SU-DHL-6 (cell line): Measurements from ENCODE around the gene MED31.

Experiments used
- H2AFZ ChIP-seq: fragments of 200-600 bp; sonication (generic); 2 replicates; pipeline ENCODE4 v1.6.1; 2014; ENCODE audit warnings: low read depth, mild to moderate bottlenecking, moderate library complexity, mixed read lengths, antibody characterized with exemption, low read length; ENCODE audit not compliant: severe bottlenecking
- H3F3A ChIP-seq: fragments of 200-600 bp; shearing (Covaris generic); 2 replicates; pipeline ENCODE4 v1.6.0; 2016; ENCODE audit warnings: antibody characterized with exemption, mild to moderate bottlenecking; ENCODE audit not compliant: insufficient read depth
- H3K27ac ChIP-seq: fragments of 200-600 bp; sonication (generic); 2 replicates; pipeline ENCODE4 v1.5.1; 2016; ENCODE audit warnings: low read depth, mild to moderate bottlenecking, low read length, moderate library complexity, mixed read lengths
- H3K27me3 ChIP-seq: fragments of 200-600 bp; sonication (generic), shearing (Covaris generic); 2 replicates; pipeline ENCODE4 v1.6.0; 2014; ENCODE audit warnings: mild to moderate bottlenecking, low read length
- H3K36me3 ChIP-seq: fragments of 200-600 bp; sonication (generic); 2 replicates; pipeline ENCODE4 v1.6.1; 2014; ENCODE audit warnings: mild to moderate bottlenecking, low read length, mixed read lengths
- H3K4me2 ChIP-seq: fragments of 300-600, 200-600 bp; shearing (Covaris generic), sonication (generic); 2 replicates; pipeline ENCODE4 v1.6.0; 2014; ENCODE audit warnings: low read length, low read depth, mild to moderate bottlenecking; ENCODE audit not compliant: poor library complexity, severe bottlenecking
- H3K4me3 ChIP-seq: fragments of 200-600 bp; sonication (generic); 2 replicates; pipeline ENCODE4 v1.5.1; 2014; ENCODE audit warnings: antibody characterized with exemption, low read length, mild to moderate bottlenecking, mixed read lengths; ENCODE audit not compliant: insufficient read depth, poor library complexity, severe bottlenecking
- H3K79me2 ChIP-seq: fragments of 200-600 bp; sonication (generic); 2 replicates; pipeline ENCODE4 v1.6.1; 2014; ENCODE audit warnings: mild to moderate bottlenecking, low read length, moderate library complexity; ENCODE audit not compliant: insufficient read depth
- H3K9ac ChIP-seq: fragments of 200-600 bp; sonication (generic); 2 replicates; pipeline ENCODE4 v1.7.0; 2014; ENCODE audit warnings: mild to moderate bottlenecking, low read length
- H3K9me2 ChIP-seq: fragments of 200-600 bp; sonication (generic); replicated peaks from 2 replicates; pipeline ENCODE4 v1.6.1; 2014; ENCODE audit warnings: low read length; ENCODE audit not compliant: insufficient read depth
- H3K9me3 ChIP-seq: fragments of 200-600 bp; sonication (generic); 2 replicates; pipeline ENCODE4 v1.6.1; 2014; ENCODE audit warnings: low read length, mixed read lengths; ENCODE audit not compliant: insufficient read depth
- H4K20me1 ChIP-seq: fragments of 200-600 bp; sonication (generic); 2 replicates; pipeline ENCODE4 v1.6.1; 2014; ENCODE audit warnings: low read depth, mild to moderate bottlenecking, antibody characterized with exemption, low read length, moderate library complexity, mixed read lengths
- CTCF ChIP-seq: fragments of 200-600 bp; sonication (generic); IDR thresholded peaks from one replicate; pipeline ENCODE4 v1.5.1; 2017; ENCODE audit warnings: antibody characterized with exemption, mild to moderate bottlenecking, low read length, moderate library complexity; ENCODE audit not compliant: insufficient read depth, poor library complexity, severe bottlenecking
- EZH2phosphoT487 ChIP-seq: fragments of 200-600 bp; sonication (generic), shearing (Covaris generic); conservative IDR thresholded peaks from 2 replicates; pipeline ENCODE4 v1.6.1; 2018; ENCODE audit warnings: mild to moderate bottlenecking, antibody characterized with exemption, low read length, moderate library complexity, mixed read lengths

MED31 gene

GRCh38 chr17:6674586-6674985, 23.2 kb upstream of the MED31 start:
- no peaks in the 10 kb centered on the region for H3K9me2 ChIP-seq
- no peaks in the 10 kb centered on the region for H3F3A ChIP-seq
- no peaks in the 10 kb centered on the region for H4K20me1 ChIP-seq
- H3K79me2 ChIP-seq, result no peaks in the 10 kb centered on the region
- no peaks in the 10 kb centered on the region for H3K36me3 ChIP-seq
- no peak overlapping the region for H3K4me3 ChIP-seq
- no peaks in the 10 kb centered on the region for H3K27me3 ChIP-seq
- H3K9me3 ChIP-seq, result no peaks in the 10 kb centered on the region
- H3K4me2 ChIP-seq, result no peak overlapping the region
- no peak overlapping the region for H2AFZ ChIP-seq
- no peak overlapping the region for H3K27ac ChIP-seq
- TF ChIP-seq CTCF, result no peak
- TF ChIP-seq EZH2phosphoT487, result no peak
- H3K9ac ChIP-seq, result no peak overlapping the region

GRCh38 chr17:6671431-6671830, 20.0 kb upstream of the MED31 start:
- no peaks in the 10 kb centered on the region for H3K79me2 ChIP-seq
- H3K36me3 ChIP-seq, result no peaks in the 10 kb centered on the region
- no peak overlapping the region for H3K4me3 ChIP-seq
- no peak overlapping the region for H2AFZ ChIP-seq
- H3K9me2 ChIP-seq, result no peaks in the 10 kb centered on the region
- H4K20me1 ChIP-seq, result no peaks in the 10 kb centered on the region
- H3K9me3 ChIP-seq, result no peaks in the 10 kb centered on the region
- no peak overlapping the region for H3K27ac ChIP-seq
- H3K9ac ChIP-seq, result no peak overlapping the region
- H3K27me3 ChIP-seq, result no peaks in the 10 kb centered on the region
- no peak overlapping the region for H3K4me2 ChIP-seq
- TF ChIP-seq EZH2phosphoT487 (no peak), CTCF (no peak)
- no peaks in the 10 kb centered on the region for H3F3A ChIP-seq

- Histone ChIP-seq H3K36me3 (no peaks in the 10 kb centered on the region), H3K79me2 (no peaks in the 10 kb centered on the region), H3F3A (no peaks in the 10 kb centered on the region), H3K27ac (no peak overlapping the region), H3K27me3 (no peaks in the 10 kb centered on the region), H3K9me3 (no peaks in the 10 kb centered on the region), H3K9me2 (no peaks in the 10 kb centered on the region), H3K4me2 (no peak overlapping the region), H3K4me3 (no peak overlapping the region), H2AFZ (no peak overlapping the region), H3K9ac (no peak overlapping the region), H4K20me1 (no peaks in the 10 kb centered on the region)
- no peak for TF ChIP-seq CTCF
- TF ChIP-seq EZH2phosphoT487, result no peak
Observed at GRCh38 chr17:6670999-6671398, 19.6 kb upstream of the MED31 start.

- H3K27me3 ChIP-seq, result no peaks in the 10 kb centered on the region
- TF ChIP-seq EZH2phosphoT487, result no peak
- no peak for TF ChIP-seq CTCF
- H3K4me2 ChIP-seq, result no peak overlapping the region
Observed at GRCh38 chr17:6670571-6670970, 19.2 kb upstream of the MED31 start.

More at GRCh38 chr17:6670571-6670970, 19.2 kb upstream of the MED31 start:
- no peak overlapping the region for H3K4me3 ChIP-seq
- H3K36me3 ChIP-seq, result no peaks in the 10 kb centered on the region
- no peak overlapping the region for H2AFZ ChIP-seq
- no peaks in the 10 kb centered on the region for H4K20me1 ChIP-seq
- no peaks in the 10 kb centered on the region for H3F3A ChIP-seq
- H3K9ac ChIP-seq, result no peak overlapping the region
- H3K27ac ChIP-seq, result no peak overlapping the region
- no peaks in the 10 kb centered on the region for H3K79me2 ChIP-seq
- H3K9me2 ChIP-seq, result no peaks in the 10 kb centered on the region
- no peaks in the 10 kb centered on the region for H3K9me3 ChIP-seq
